ENCODE data around the gene DOCK4.

DOCK4 gene

GRCh38 chr7:112110175-112110574, 96.0 kb downstream of the DOCK4 start:
- no peak for DNase-seq (ENCODE audit: low read depth in 2 of 2)

GRCh38 chr7:112108981-112109380, 97.2 kb downstream of the DOCK4 start:
- DNase-seq (ENCODE audit: low read depth in 2 of 2) = no peak

- DNase-seq (ENCODE audit: low read depth in 2 of 2) = no peak
Measured at GRCh38 chr7:112105584-112106530, 100.3 kb downstream of the DOCK4 start.

- DNase-seq (ENCODE audit: low read depth in 2 of 2) = no peak
Measured at GRCh38 chr7:112104120-112104519, 102.1 kb downstream of the DOCK4 start.

- no peak for DNase-seq (ENCODE audit: low read depth in 2 of 2)
Measured at GRCh38 chr7:112103246-112103645, 103.0 kb downstream of the DOCK4 start.

GRCh38 chr7:112101201-112101846, 104.9 kb downstream of the DOCK4 start:
- DNase-seq (ENCODE audit: low read depth in 2 of 2) = no peak

GRCh38 chr7:112097524-112097923, 108.7 kb downstream of the DOCK4 start:
- DNase-seq (ENCODE audit: low read depth in 2 of 2) = no peak

GRCh38 chr7:112093409-112093808, 112.8 kb downstream of the DOCK4 start:
- no peak for DNase-seq (ENCODE audit: low read depth in 2 of 2)

GRCh38 chr7:112092709-112093395, 113.3 kb downstream of the DOCK4 start:
- DNase-seq (ENCODE audit: low read depth in 2 of 2) = no peak

- DNase-seq (ENCODE audit: low read depth in 2 of 2) = no peak
Measured at GRCh38 chr7:112092306-112092705, 113.9 kb downstream of the DOCK4 start.

GRCh38 chr7:112091768-112092167, 114.4 kb downstream of the DOCK4 start:
- no peak for DNase-seq (ENCODE audit: low read depth in 2 of 2)

- no peak for DNase-seq (ENCODE audit: low read depth in 2 of 2)
Measured at GRCh38 chr7:112089551-112089950, 116.6 kb downstream of the DOCK4 start.

- no peak for DNase-seq (ENCODE audit: low read depth in 2 of 2)
Measured at GRCh38 chr7:112088484-112089016, 117.6 kb downstream of the DOCK4 start.

GRCh38 chr7:112086496-112087254, 119.5 kb downstream of the DOCK4 start:
- DNase-seq (ENCODE audit: low read depth in 2 of 2) = no peak

GRCh38 chr7:112084520-112084971, 121.7 kb downstream of the DOCK4 start:
- no peak for DNase-seq (ENCODE audit: low read depth in 2 of 2)

GRCh38 chr7:112083776-112084355, 122.3 kb downstream of the DOCK4 start:
- no peak for DNase-seq (ENCODE audit: low read depth in 2 of 2)

GRCh38 chr7:112082306-112082705, 123.9 kb downstream of the DOCK4 start:
- no peak for DNase-seq (ENCODE audit: low read depth in 2 of 2)

- DNase-seq (ENCODE audit: low read depth in 2 of 2) = no peak
Measured at GRCh38 chr7:112081778-112082177, 124.4 kb downstream of the DOCK4 start.

GRCh38 chr7:112080978-112081377, 125.2 kb downstream of the DOCK4 start:
- DNase-seq (ENCODE audit: low read depth in 2 of 2) = no peak

GRCh38 chr7:112080441-112080840, 125.8 kb downstream of the DOCK4 start:
- no peak for DNase-seq (ENCODE audit: low read depth in 2 of 2)

GRCh38 chr7:112079673-112080072, 126.5 kb downstream of the DOCK4 start:
- no peak for DNase-seq (ENCODE audit: low read depth in 2 of 2)
